H1 (cell line): ENCODE data around the gene DOK7. TPM values are rescaled to one million over a fixed set of nuclear protein-coding genes. Genes with fewer than 3 reads are reported as not detected.

Experiments
- CTCF ChIA-PET: fragments of 300-600 bp; sonication (Branson Sonifier 250); formaldehyde crosslinking; loops from one replicate; lab custom pipeline; 2021; ENCODE audit not compliant: partially characterized antibody; lab: Charles Lee
- POLR2A ChIA-PET: fragments of 300-600 bp; sonication (Branson Sonifier 250); formaldehyde crosslinking; loops from one replicate; lab custom pipeline; 2021; ENCODE audit warnings: inconsistent platforms; ENCODE audit not compliant: partially characterized antibody; lab: Charles Lee
- DNase-seq, 2 experiments: peaks; one replicate each; pipeline versions ENCODE4 v3.0.0 to v3.0.0-alpha.2; 2010 to 2022; ENCODE audit warnings: low spot score in 2 of 2, low read depth in 1 of 2, mixed read lengths in 1 of 2
- FAIRE-seq: peaks from 2 replicates; lab custom pipeline; 2011; peaks lifted over from hg19 to GRCh38; lab: Jason Lieb, UNC
- H2AFZ ChIP-seq: 2 replicates; pipeline ENCODE4 v1.8.1; 2012; ENCODE audit warnings: low read length, inconsistent platforms
- H2AK5ac ChIP-seq: 2 replicates; pipeline ENCODE4 v1.6.1; 2013; ENCODE audit warnings: low read depth, low read length
- H2BK120ac ChIP-seq: replicated peaks from 2 replicates; pipeline ENCODE3; 2013; ENCODE audit warnings: low read depth, low read length, inconsistent platforms
- H2BK12ac ChIP-seq: 2 replicates; pipeline ENCODE4 v1.6.1; 2013; ENCODE audit warnings: low read depth, low read length
- H2BK15ac ChIP-seq: 2 replicates; pipeline ENCODE4 v1.6.1; 2013; ENCODE audit warnings: low read length
- H2BK20ac ChIP-seq: 2 replicates; pipeline ENCODE4 v1.6.1; 2013; ENCODE audit warnings: low read length
- H2BK5ac ChIP-seq: 2 replicates; pipeline ENCODE4 v1.6.1; 2013; ENCODE audit warnings: low read depth, low read length
- H3K14ac ChIP-seq: 2 replicates; pipeline ENCODE4 v1.6.1; 2013; ENCODE audit warnings: inconsistent platforms; ENCODE audit not compliant: insufficient read length
- H3K18ac ChIP-seq: 2 replicates; pipeline ENCODE4 v1.6.1; 2013; ENCODE audit warnings: low read length; ENCODE audit errors: extremely low read depth
- H3K23ac ChIP-seq: 2 replicates; pipeline ENCODE4 v1.6.1; 2013; ENCODE audit warnings: inconsistent platforms; ENCODE audit not compliant: insufficient read length
- H3K23me2 ChIP-seq: 2 replicates; pipeline ENCODE4 v1.6.1; 2013; ENCODE audit warnings: low read depth, low read length
- H3K27ac ChIP-seq: 2 replicates; pipeline ENCODE4 v1.6.1; 2011; ENCODE audit warnings: low read depth, low read length, inconsistent platforms
- H3K27me3 ChIP-seq, 4 experiments: replicated peaks in 1 of 4; 1 replicate in 1 of 4; 2 replicates in 3 of 4; pipeline versions ENCODE4 v1.6.1 to v1.8.1; 2011 to 2013; ENCODE audit warnings: low read length in 3 of 4, mild to moderate bottlenecking in 3 of 4, inconsistent platforms in 2 of 4, mixed read lengths in 2 of 4, moderate library complexity in 1 of 4; ENCODE audit not compliant: control insufficient read depth in 3 of 4, insufficient read depth in 3 of 4; ENCODE audit errors: extremely low read depth in 1 of 4
- H3K36me3 ChIP-seq, 4 experiments: 2 replicates each; pipeline versions ENCODE4 v1.6.1 to v1.8.1; 2011 to 2013; ENCODE audit warnings: mild to moderate bottlenecking in 4 of 4, low read length in 3 of 4, moderate library complexity in 2 of 4, control low read depth in 1 of 4, inconsistent platforms in 1 of 4; ENCODE audit not compliant: insufficient read depth in 4 of 4, control insufficient read depth in 2 of 4
- H3K4ac ChIP-seq: replicated peaks from 2 replicates; pipeline ENCODE3; 2013; ENCODE audit warnings: low read length, low read depth, mixed read lengths, inconsistent platforms; ENCODE audit not compliant: insufficient read length
- H3K4me1 ChIP-seq, 4 experiments: replicated peaks in 1 of 4; 1 replicate in 1 of 4; 2 replicates in 3 of 4; pipeline versions ENCODE4 v1.6.1 to v1.8.1; 2011 to 2013; ENCODE audit warnings: low read length in 3 of 4, inconsistent platforms in 2 of 4, mixed read lengths in 1 of 4; ENCODE audit not compliant: insufficient read depth in 4 of 4, control insufficient read depth in 3 of 4
- H3K4me2 ChIP-seq, 2 experiments: 2 replicates each; pipeline versions ENCODE4 v1.6.1 to v1.8.1; 2011 to 2013; ENCODE audit warnings: low read depth in 2 of 2, low read length in 2 of 2, control low read depth in 1 of 2, inconsistent platforms in 1 of 2, mild to moderate bottlenecking in 1 of 2; ENCODE audit not compliant: insufficient read depth in 1 of 2
- H3K4me3 ChIP-seq, 4 experiments: fragments of 200-600, 300-600 bp in 1 of 4; sonication (generic), shearing (Covaris generic), sonication (Bioruptor Twin) in 1 of 4; 2 replicates each; pipeline versions ENCODE4 v1.5.1 to v1.8.1; 2011 to 2016; ENCODE audit warnings: low read length in 4 of 4, low read depth in 3 of 4, control low read depth in 2 of 4, inconsistent platforms in 2 of 4, mild to moderate bottlenecking in 2 of 4, mixed read lengths in 1 of 4, moderate library complexity in 1 of 4; ENCODE audit not compliant: insufficient read depth in 2 of 4; ENCODE audit errors: extremely low read depth in 1 of 4
- H3K56ac ChIP-seq: replicated peaks from 2 replicates; pipeline ENCODE3; 2013; ENCODE audit warnings: low read depth, mild to moderate bottlenecking, mixed read lengths, low read length, inconsistent platforms; ENCODE audit not compliant: insufficient read length
- H3K79me1 ChIP-seq: 2 replicates; pipeline ENCODE4 v1.6.1; 2013; ENCODE audit warnings: low read depth, low read length, control low read depth
- H3K79me2 ChIP-seq, 2 experiments: 2 replicates each; pipeline versions ENCODE4 v1.6.1 to v1.8.1; 2012 to 2013; ENCODE audit warnings: low read length in 2 of 2, mild to moderate bottlenecking in 2 of 2, inconsistent platforms in 1 of 2; ENCODE audit not compliant: insufficient read depth in 2 of 2, control insufficient read depth in 1 of 2
- H3K9ac ChIP-seq, 4 experiments: replicated peaks in 1 of 4; 1 replicate in 1 of 4; 2 replicates in 3 of 4; pipeline versions ENCODE4 v1.6.1 to v1.8.1; 2011 to 2013; ENCODE audit warnings: low read depth in 3 of 4, low read length in 3 of 4, control low read depth in 2 of 4, mild to moderate bottlenecking in 2 of 4, moderate library complexity in 2 of 4, inconsistent platforms in 1 of 4; ENCODE audit errors: extremely low read depth in 1 of 4
- H3K9me3 ChIP-seq, 2 experiments: 2 replicates each; pipeline versions ENCODE4 v1.6.1 to v1.8.1; 2012 to 2013; ENCODE audit warnings: mild to moderate bottlenecking in 2 of 2, moderate library complexity in 2 of 2, control low read depth in 1 of 2, inconsistent platforms in 1 of 2, low read depth in 1 of 2, low read length in 1 of 2, mixed read lengths in 1 of 2; ENCODE audit not compliant: insufficient read depth in 2 of 2
- H4K20me1 ChIP-seq, 2 experiments: replicated peaks in 1 of 2; 2 replicates each; pipeline versions ENCODE3 to v1.8.1; 2011 to 2013; ENCODE audit warnings: inconsistent platforms in 2 of 2, low read length in 2 of 2, mild to moderate bottlenecking in 1 of 2; ENCODE audit not compliant: insufficient read depth in 2 of 2, control insufficient read depth in 1 of 2
- H4K5ac ChIP-seq: 2 replicates; pipeline ENCODE4 v1.6.1; 2013; ENCODE audit warnings: low read length, low read depth, mixed read lengths, inconsistent platforms; ENCODE audit not compliant: insufficient read length
- H4K8ac ChIP-seq: 2 replicates; pipeline ENCODE4 v1.8.0; 2013; ENCODE audit warnings: mild to moderate bottlenecking, moderate library complexity, low read length, inconsistent platforms; ENCODE audit not compliant: insufficient read depth; ENCODE audit errors: extremely low read depth
- H4K91ac ChIP-seq: replicated peaks from 2 replicates; pipeline ENCODE3; 2013; ENCODE audit warnings: low read length, mixed read lengths, inconsistent platforms; ENCODE audit not compliant: insufficient read length
- ATF3 ChIP-seq: IDR thresholded peaks from 2 replicates; pipeline ENCODE4 v1.6.1; 2011; ENCODE audit warnings: low read depth, mild to moderate bottlenecking, low read length; ENCODE audit not compliant: insufficient read depth
- CEBPB ChIP-seq: IDR thresholded peaks from 2 replicates; pipeline ENCODE4 v1.6.1; 2012; ENCODE audit warnings: low read depth, low read length
- KDM5A ChIP-seq: fragments of 200-600 bp; IDR thresholded peaks from 2 replicates; pipeline ENCODE4 v1.7.1; 2012; ENCODE audit warnings: mild to moderate bottlenecking, low read length, inconsistent platforms, mixed read lengths
- YY1 ChIP-seq: IDR thresholded peaks from 2 replicates; pipeline ENCODE4 v1.6.1; 2011; ENCODE audit warnings: low read depth, mild to moderate bottlenecking, low read length
- WGBS, 2 experiments: shearing (Covaris generic) in 1 of 2; methylation state at CpG; one replicate each; pipeline versions ENCODE4 v1.1.6 to v1.1.7; 2013 to 2015; ENCODE audit warnings: low lambda C conversion rate in 2 of 2, mixed read lengths in 2 of 2, inconsistent platforms in 1 of 2, low coverage in 1 of 2, missing lambda C conversion rate in 1 of 2; ENCODE audit not compliant: insufficient replicate concordance in 2 of 2, insufficient coverage in 1 of 2, insufficient read length in 1 of 2; ENCODE audit errors: extremely low coverage in 1 of 2, missing lambda C conversion rate in 1 of 2; 5-methylcytosine and 5-hydroxymethylcytosine counted together
- polyA plus RNA-seq, 7 experiments: library from polyadenylated mRNA; depleted of rRNA in 3 of 7; stranded (reverse) in 5 of 7; unstranded in 2 of 7; fragments of >200 nt in 5 of 7; fragments of 200-250 nt in 2 of 7; gene quantifications; 1 replicate in 5 of 7; 2 replicates in 1 of 7; 4 replicates in 1 of 7; pipeline versions ENCODE4 v1.2.1 to v1.2.3, GENCODE V29; 2011 to 2013; ENCODE audit warnings: missing spikeins in 2 of 7, mixed read lengths in 2 of 7
- total RNA-seq: library from RNA; stranded (reverse); fragmentation: NEBNext Ultra II Directional; extraction: Animal tissue kit (Norgen Biotek cat#: 25700); gene quantifications from 2 replicates; pipeline ENCODE4 v1.2.1, GENCODE V29; 2021
- TF ChIP-seq, protein P1 (sequence below): IDR thresholded peaks from 2 replicates; pipeline ENCODE4 v1.6.1; 2012; ENCODE audit warnings: inconsistent platforms

DOK7 gene
- total and polyA plus RNA-seq, 2 of the 8 experiments (the other 6 are each of a cell fraction or from before 2014, with no cell fraction given), result 0.32 TPM; not detected in 1

GRCh38 chr4:3518511-3518880 lies 55.4 kb downstream of the DOK7 start:
- Histone ChIP-seq H2BK20ac (no peak overlapping the region), H4K8ac (no peak overlapping the region), H3K79me2 (no peaks in the 10 kb centered on the region), H4K91ac (no peak overlapping the region), H3K14ac (no peak overlapping the region), H4K20me1 (peaks cover 4 to 38% of the 10 kb centered on the region in 2 experiments), H3K36me3 (peaks cover 17 to 68% (median 39%) of the 10 kb centered on the region in 4 experiments; a peak in 7 of 8 replicates), H3K18ac (no peak overlapping the region), H2AK5ac (no peak overlapping the region), H2AFZ (no peak overlapping the region), H3K4me3 (no peak overlapping the region), H2BK120ac (no peak overlapping the region), H3K23me2 (no peaks in the 10 kb centered on the region), H2BK15ac (no peak overlapping the region), H3K4me1 (0 out of 7 replicates have a peak, but pooled peaks cover 0 to 2% (median under 1%) of the 10 kb centered on the region in 4 experiments), H2BK12ac (no peak overlapping the region), H3K23ac (no peak overlapping the region), H3K9ac (no peak overlapping the region), H3K79me1 (no peaks in the 10 kb centered on the region), H4K5ac (no peak overlapping the region), H3K56ac (no peak overlapping the region), H3K4me2 (no peak overlapping the region), H3K9me3 (no peaks in the 10 kb centered on the region), H3K4ac (no peak overlapping the region), H3K27me3 (no peaks in the 10 kb centered on the region), H3K27ac (no peak overlapping the region), H2BK5ac (no peak overlapping the region)
- no peak for FAIRE-seq
- no peak for TF ChIP-seq YY1
- no peak for TF ChIP-seq KDM5A
- TF ChIP-seq CEBPB, result no peak
- TF ChIP-seq, protein P1, sequence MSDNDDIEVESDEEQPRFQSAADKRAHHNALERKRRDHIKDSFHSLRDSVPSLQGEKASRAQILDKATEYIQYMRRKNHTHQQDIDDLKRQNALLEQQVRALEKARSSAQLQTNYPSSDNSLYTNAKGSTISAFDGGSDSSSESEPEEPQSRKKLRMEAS, result no peak
- no peak for TF ChIP-seq ATF3
- 92% methylated on average over 8 of the region's 11 CpGs; no CpG with 5 or more reads in 1 of the 2 experiments for WGBS, 2 experiments
- ChIA-PET CTCF (interaction anchor here (0.9 to 1.2 kb wide), 3 partner anchors 13 to 265 kb away, joined by 3 read pairs; no protein-coding TSS in a partner anchor), POLR2A (interaction anchor here (2.3 kb wide), 1 partner anchor 13 kb away, joined by 9 read pairs; no protein-coding TSS in a partner anchor)
- no peak for DNase-seq
